Measurements from ENCODE around the gene ALMS1.

GRCh38 chr2:73611867-73612266 is 226.2 kb downstream of the ALMS1 start:
- no peak for TF ChIP-seq CTCF (IDR thresholded peaks at IDR 0.05; ENCODE audit: low read depth, low read length, poor library complexity, severe bottlenecking)
- TF ChIP-seq EZH2phosphoT487 (IDR thresholded peaks at IDR 0.05; ENCODE audit: borderline replicate concordance, low read length): no peak

Measured in DOHH2 (cell line).